GM21619 (cell line): Measurements from ENCODE around the gene ARHGAP1.

ENCODE experiments used
- ATAC-seq: cut with Tn5 transposase; IDR thresholded peaks from one replicate; pipeline ENCODE4 v1.9.1; 2021; ENCODE audit not compliant: unreplicated experiment

The ARHGAP1 gene

DNA sequence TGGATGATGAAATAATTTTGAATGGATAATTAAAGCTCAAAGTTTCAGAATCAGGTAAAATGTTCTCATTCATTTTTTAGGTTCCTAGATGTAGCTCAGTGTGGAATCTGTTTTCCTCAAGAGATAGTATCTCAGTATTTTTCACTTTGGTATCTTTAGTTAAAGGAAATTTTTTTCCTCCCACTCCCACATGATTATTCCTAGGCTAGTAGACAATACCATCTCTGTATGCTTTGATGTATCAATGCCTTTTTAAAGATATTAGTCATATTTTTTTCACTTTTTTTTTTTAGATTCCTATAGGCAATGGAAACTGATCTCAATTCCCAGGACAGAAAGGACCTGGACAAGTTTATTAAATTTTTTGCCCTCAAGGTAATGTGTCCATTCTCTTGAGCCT, 56.4 kb downstream of the ARHGAP1 start:
- ATAC-seq, result no peak

DNA sequence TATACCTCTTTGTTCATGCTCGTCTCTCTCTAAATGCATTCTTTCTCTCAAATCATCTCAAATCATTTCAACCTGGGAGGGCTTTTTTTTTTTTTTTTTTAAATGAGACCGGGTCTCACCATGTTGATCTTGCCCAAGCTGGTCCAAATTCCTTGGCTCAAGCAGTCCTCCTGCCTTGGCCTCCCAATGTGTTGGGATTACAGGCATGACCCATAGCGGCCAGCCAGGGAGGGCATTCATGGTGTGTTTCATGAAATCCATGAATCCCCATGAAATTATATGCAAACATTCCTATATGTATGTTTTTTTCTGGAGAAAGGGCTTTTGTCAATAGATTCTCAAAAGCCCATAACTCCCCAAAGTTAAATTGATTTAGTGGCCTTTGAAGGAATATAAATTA, 56.9 kb downstream of the ARHGAP1 start:
- ATAC-seq, result no peak

DNA sequence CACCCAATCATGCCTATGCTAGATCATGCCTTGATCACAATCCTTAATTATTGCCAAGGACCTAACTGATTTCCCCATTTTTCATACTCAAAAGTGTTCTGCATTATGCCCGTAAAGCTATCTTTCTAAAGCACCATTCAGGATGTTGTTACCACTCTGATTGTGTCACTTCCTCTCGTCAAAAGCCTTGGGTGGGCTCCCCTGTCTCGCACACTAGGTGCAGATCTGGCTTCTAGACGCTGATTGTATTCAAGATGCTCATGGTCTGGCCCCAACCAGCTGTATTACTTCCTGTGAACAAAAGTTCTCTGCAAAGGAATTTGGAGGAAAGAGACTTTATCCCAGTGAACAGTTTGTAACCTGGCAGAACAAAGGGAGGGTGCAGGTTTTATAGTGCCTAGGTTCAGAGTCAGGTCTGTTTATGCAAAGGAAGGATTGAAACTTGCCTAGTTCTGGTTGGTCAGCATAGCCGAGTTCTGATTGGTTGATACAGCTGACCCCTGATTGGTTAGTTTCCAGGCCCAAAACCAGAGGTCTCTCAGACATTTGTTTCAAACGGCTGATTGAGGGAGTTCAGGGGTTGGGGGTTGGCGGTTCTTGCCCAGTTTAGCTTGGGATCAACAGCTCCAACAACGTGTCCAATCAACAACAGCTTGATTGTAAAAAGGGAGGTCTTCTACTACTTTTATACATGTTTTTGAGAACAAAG, 57.6 kb downstream of the ARHGAP1 start:
- ATAC-seq, result no peak

DNA sequence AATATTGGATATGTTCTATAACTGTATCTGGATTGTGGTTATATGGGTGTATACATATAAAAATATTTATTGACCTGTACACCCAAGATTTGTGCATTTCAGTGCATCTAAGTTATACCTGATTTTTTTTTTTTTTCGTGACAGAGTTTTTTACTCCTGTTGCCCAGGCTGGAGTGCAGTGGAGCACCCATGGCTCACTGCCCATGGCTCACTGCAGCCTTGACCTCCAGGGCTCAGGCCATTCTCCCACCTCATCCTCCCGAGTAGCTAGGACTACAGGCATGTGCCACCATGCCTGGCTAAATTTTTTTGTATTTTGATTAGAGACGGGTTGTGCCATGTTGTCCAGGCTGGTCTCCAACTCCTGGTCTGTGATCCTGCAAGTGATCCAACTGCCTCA, 58.8 kb downstream of the ARHGAP1 start:
- ATAC-seq, result no peak

DNA sequence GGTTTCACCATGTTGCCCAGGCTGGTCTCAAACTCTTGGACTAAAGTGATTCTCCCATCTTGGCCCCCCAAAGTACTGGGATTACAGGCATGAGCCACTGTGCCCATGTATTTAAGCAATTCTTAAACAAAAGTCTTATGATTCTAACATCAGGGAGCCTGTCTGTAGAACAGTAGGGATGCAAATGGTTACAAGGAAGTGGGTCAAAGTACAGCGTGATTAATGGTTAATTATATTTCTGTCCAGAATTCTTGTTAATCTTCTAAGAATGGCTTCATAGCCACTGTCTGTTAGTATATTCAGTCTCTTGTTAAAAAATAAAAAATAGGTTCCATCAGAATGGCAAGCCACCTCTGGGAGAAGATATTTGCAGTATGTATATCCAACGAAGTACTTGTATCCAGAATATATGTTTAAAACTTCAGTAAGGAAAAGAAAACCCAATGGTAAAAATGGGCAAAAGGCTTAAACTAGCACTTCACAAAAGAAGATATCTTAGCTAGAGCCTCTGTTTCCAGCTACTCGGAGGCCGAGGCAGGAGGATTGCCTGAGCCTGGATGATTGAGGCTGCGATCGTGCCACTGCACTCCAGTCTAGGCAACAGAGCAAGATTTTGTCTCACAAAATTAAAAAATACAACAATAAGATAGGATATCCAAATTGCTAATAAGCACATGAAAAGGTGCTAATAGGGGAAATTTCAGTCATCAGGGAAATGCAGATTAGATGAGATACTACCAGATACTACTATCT, 60.2 kb downstream of the ARHGAP1 start:
- no peak for ATAC-seq

DNA sequence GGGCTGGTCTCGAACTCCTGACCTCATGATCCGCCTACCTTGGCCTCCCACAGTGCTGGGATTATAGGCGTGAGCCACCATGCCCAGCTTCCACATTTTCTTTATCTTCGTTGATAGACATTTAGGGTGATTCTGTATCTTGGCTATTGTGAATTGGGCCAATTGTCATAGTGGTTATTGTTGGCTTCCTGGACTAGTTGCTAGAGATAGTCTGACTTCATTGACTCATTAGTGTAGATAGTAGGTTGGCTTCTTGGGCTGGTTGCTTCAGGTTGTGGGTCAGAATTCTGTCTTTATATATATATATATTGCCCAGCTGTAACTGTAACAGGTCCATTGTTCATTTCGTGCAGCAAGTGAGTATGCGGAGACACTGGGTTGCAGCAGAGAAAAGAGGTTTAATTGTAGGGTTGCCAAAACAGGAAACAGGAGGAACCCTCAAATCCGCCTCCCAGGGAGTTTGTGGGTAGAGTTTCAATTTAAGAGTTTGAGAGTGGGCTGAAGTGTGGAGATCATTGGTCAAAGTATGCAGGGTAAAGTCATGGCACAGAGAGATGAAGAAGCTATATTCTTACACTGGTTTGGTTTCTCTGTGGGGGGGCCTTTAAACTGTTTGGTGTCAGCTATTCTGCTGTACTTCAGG, 61.1 kb downstream of the ARHGAP1 start:
- ATAC-seq, result no peak

DNA sequence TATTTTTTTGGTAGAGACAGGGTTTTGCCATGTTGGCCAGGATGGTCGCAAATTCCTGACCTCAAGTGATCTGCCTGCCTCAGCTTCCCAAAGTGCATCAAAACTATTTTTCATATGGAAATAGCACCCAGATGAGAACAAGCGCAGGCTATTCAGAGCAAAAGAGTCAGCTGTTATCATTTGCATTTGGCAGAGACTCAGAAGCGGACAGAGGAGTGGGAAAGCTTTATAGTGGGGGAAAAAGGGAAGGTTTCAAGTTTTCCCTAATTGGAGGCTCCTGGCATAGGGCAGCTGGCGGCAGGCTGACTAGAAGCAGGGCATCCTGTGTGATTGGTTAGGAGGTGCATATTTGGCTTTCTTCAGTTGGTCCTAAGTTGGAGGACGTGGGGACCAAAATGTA, 62.9 kb downstream of the ARHGAP1 start:
- no peak for ATAC-seq

DNA sequence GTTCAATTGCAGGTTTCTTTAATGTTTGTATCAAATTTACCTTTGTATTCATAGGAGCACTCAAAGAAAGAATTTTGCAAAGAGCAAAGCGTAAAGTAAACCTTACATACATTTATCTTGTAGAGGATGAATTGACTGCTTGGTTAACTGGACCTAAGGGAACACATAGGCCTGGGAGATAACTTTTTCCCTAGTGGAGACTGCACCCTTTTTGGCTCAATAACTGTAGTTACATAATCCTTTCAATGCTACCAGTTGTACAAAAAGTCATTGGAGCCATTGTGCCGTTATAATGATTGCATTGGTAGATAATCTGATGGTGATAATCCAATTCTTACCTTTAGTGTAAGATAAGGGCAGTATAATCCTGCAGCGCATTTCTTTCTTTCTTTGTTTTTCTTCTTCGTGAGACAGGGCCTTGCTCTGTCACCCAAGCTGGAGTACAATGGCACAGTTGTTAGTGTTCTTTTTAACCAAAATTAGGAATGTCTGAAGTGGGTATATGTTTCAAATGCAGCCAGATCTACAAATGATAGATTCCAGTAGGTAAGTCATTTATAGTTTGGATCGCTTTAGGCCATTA, 64.8 kb downstream of the ARHGAP1 start:
- ATAC-seq, result no peak

DNA sequence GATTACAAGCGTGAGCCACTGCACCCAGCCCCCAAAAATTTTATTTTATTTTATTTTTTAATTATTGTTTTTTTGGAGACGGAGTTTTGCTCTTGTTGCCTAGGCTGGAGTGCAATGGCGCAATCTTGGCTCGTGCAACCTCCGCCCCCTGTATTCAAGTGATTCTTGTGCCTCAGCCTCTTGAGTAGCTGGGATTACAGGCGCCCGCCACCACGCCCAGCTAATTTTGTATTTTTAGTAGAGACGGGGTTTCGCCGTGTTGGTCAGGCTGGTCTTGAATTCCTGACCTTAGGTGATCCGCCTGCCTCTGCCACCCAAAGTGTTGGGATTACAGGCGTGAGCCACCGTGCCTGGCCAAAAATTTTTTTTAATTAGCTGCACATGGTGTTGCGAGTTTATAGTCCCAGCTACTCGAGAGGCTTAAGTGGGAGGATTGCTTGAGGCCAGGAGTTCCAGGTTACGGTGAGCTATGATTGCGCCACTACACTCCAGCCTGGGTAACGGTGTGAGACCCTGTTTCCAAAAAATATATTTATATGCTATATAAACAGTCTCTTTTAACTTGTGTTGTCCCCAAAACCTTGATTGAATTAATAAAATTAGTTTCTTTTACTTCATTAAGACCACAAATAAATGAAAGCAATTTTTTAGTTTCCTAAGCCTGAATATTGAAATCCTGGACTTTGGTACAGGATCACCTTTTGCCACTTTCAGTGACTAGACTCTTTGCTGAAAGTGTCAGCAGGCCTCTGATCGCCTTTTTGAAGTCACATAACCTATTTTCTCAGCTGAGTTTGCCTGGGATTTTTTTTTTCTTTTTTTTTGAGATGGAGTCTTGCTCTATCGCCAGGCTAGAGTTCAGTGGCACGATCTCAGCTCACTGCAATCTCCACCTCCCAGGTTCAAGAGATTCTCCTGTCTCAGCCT, 66.9 kb downstream of the ARHGAP1 start:
- no peak for ATAC-seq

DNA sequence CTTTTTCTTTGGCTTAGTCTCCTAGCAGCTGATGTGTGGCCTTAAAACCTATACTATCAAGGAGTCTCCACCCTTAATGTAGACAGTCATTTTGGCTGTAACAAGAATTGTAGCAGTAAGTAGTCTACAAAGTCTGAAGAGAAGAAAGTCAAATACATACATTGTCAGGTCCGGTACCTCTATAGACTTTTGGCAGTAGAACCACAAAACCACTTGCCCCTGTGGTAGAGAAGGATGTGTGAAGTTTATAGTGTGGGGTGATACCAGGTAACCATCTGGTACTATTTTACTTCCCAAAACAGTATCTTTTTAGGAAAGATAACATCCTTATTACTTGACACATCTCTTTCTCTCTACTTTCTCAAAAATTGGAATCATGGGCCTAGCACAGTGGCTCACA, 67.9 kb downstream of the ARHGAP1 start:
- ATAC-seq, result no peak

DNA sequence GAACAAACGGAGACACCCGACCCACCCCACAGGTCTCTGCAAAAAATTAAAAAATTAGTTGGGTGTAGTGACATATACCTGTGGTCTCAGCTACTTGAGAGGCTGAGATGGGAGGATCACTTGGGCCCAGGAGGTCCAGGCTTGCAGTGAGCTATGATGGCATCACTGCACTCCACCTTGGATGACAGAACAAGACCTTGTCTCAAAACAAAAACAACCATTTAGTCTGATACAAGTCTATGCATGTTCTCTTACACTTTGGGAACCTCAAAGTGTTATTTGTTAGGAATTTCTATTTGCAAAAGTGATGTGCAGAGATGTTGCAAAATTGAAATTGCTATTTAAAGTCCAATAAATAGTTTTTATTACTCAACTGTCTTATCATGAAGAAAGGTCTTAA, 68.7 kb downstream of the ARHGAP1 start:
- ATAC-seq, result no peak

DNA sequence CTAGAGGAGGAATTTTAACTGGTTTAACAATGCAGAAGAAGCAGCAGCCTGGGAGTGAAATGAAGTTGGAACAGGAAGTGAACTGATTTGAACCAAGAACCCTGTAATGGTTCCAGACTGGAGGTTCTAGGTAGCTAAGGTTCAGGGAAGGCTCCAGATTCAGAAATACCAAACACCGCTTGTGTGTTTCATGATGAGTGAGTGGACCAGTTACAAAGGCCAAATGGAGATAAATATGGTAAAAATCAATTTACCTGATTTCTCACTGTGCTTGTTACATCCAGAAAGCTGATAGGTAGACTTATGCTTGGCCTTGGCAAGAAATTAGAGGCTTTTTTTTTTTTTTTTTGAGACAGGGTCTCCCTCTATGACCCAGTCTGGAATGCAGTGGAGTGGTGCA, 70.2 kb downstream of the ARHGAP1 start:
- ATAC-seq, result no peak

DNA sequence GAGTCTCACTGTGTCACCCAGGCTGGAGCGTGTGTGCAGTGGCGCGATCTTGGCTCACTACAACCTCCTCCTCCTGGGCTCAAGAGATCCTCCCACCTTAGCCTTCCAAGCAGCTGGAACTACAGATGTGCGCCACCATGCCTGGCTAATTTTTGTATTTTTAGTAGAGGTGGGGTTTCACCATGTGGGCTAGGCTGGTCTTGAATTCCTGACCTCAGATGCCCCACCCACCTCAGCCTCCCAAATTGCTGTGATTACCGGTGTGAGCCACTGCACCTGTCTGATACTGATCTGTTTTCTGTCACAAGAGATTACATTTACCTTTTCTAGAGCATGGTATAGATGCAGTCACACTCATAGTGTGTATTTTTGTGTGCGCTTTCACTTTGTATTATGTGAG, 71.5 kb downstream of the ARHGAP1 start:
- no peak for ATAC-seq
